CD4-positive, alpha-beta T cell treated with Interleukin-4 for 4 hours (primary cell): Measurements from ENCODE around the gene CRMP1.
"Not testable (repeated sequence)": the region's sequence is repeated elsewhere in the genome, so short reads cannot be mapped to it uniquely, and the experiment has no call there.

Experiments used
- DNase-seq: peaks from one replicate; pipeline ENCODE4 v3.0.0-alpha.2; 2020

Gene CRMP1

DNA sequence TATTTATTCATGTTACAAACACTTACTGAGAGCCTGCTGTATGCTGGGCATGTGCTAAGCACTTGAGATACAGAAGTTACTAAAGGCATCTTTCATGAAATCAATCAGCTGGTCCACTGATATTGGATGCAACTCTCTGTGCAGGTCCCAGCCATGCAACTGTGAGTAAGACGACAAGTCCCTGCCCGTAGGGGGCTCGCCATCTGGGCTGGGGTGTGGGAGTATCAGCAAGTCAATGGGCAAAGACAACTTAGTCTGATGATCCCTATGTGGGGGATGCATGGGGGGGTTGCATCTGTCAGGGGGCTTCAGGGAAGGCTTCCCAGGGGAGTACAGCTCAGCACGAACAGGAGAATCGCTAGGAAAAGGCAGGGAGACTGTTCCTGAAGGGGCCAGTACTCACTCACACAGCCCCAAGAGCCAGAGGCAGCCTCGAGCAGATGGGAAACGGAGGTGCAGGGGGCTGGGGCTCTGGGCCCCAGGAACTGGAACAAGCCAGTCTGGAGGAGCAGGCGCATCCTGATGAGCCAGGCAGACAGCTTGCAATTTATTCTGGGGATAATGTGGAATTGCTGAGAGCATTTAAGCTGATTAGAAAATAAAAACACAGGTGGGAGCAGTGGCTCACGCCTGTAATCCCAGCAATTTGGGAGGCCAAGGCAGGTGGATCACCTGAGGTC is 40.2 kb downstream of the CRMP1 start:
- no peak for DNase-seq

DNA sequence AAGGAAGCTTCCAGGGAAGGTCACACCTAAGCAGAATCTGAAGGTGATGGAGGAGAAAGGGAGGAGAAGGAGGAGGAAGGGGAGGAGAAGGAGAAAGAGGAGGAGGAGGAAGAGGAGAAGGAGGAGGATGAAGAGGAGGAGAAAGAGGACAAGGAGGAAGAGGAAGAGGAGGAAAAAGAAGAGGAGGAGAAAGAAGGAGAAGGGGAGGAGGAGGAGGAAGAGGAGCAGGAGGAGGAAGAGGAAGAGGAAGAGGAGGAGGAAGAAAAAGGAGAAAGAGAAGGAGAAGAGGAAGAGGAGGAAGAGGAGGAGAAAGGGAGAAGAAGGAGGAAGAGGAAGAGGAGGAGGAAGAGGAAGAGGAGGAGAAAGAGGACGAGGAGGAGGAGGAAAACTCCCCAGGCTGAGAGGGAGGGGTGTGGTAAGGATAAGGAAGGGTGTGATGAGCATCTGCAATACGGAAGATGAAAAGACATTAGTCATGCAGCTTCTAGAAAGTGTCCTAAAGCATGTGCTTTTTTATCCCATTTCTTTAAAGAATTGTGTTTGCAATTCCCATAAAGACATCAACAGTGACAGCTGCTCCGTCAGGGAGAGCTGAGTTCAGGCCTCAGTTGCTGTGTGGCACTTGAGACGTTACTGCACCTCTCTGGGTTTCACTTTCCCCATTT is 41.1 kb downstream of the CRMP1 start:
- no peak for DNase-seq

DNA sequence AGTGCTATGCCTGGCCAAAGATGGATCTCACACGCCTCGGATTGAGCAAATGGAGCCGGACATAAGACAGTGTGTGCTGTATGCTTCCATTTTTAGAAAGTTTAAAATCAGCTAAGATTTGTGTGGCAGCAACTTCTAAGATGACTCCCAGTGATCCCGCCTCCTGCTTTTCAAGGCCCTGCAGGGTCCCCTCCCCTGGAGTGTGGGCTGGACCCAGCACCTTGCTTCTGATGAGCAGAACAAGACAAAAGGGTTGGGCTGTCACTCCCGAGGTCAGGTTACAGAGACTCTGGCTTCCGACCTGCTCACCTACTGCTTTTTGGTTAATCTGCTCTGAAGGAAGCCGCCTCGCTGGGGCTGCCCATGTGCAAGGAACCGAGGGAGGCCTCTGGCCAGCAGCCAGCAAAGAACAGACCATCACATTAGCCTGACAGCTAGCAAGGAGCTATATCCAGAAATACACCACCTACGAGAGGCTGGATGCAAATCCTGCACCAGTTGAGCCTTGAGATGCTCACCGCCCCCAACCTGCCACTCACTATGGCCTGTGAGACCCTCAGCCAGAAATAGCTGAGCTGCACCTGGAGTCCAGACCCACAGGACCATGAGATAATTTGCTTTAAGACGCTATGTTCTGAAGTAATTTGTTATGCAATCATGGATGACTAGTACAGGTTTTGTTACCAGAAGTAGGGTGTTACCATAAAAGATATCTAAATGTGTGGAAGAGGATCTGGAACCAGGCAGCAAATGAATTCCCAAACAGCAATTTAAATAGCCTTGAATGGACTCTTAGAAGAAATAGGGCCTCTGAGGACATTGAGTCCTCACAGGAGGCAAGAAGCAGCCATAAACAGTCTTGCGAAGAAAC is 47.6 kb downstream of the CRMP1 start:
- no peak for DNase-seq

DNA sequence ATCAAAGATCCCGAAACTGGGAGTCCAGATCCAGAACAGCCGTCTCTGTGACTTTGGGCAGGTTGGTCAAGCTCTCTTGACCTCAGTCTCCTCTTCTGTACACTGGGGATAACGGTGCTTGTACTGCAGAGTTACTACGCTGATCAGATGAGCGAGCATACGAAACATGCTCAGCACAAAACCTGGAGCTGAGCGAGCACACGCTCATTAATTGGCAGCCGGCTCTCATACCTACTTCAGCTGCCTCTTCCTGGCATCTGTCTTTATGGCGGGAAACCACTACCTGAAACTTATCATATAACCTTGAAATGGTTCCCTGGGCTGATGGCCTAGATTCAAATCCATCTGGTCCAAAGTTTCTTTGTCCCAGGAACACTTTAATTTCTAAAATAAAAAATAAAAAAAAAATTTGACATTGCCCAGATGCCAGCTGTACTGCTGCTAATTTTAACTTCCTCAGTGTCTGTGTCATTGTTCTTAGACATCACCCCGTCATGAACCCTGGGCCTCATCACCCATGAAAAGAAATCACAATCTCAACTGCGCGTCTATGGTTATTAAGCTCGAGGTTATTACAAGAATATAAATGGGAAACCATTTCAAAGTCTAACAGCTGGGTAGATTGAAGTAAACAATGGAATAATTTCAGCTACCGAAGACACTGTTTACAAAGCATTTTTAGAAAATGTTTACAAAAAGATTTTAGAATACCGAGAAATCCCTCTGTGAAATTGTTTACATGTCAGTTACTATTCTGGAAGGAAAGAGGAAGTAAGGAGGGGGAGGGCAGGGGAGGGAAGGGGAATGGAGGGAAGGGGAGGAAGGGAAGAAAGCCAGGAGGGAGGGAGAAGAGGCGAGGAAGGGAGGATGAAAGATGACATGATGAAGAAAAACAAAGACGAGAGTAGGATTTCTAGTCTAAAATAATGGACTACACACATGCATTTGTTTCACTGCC is 49.0 kb downstream of the CRMP1 start:
- no peak for DNase-seq

DNA sequence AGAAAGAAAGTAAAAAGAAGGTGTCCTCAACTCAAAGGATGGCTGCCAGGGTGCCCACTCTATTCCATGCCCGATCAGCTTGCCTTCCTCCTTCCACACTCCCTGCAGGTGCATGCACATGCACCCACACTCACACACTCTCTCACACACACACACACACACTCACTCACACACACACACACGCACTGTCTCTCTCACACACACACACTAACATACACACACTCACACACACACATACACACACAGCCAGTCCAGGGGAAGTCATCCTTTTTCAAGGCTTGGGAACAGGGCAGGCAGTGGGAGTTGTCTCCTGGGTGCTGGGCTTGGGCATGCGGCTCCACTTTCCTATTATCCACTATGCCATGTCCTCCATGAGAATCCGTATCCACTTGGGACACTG is 50.4 kb downstream of the CRMP1 start:
- no peak for DNase-seq

DNA sequence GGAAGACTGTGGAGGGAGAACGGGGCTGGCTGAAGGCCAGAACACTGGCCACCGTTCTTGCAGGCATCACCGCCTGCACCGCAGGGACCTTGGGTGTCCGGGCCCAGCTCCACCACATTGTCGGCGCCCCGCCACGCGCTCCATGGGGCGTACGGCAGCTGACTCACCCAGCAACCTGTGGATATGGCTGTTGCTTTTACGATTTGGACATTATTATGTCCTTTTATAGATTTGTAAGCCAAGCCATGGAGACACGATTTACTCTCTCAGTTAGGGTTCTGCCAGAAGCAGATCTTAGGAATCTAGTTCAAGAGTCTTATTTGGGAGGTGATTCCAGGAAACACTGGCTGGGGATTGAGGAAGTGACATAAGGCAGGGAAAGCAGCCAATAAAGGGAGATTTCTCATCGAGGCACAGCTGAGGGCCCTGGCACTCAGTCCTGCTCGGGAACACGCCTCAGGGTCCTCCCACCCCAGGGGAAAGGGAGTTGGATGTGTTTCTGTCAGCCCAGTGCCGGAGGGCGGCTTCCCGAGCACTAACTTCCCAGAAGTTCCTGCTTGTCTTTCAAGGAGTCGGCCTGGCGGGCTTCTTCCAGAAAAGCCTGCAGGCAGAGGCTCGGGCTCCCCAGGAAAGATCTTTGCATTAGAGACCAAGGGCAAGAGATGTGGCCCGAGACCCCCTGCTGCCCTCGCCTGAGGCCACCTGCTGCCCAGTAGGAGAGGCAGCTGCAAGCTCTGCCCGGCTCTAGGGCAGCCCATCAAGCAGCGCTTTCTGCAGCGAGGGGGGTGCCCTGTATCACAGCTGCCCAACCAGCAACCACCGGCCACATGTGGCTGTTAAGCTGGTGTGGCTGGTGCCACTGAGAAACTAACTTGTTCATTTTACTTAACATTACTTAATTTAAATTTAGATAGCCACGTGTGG is 52.9 kb downstream of the CRMP1 start:
- DNase-seq = no peak

DNA sequence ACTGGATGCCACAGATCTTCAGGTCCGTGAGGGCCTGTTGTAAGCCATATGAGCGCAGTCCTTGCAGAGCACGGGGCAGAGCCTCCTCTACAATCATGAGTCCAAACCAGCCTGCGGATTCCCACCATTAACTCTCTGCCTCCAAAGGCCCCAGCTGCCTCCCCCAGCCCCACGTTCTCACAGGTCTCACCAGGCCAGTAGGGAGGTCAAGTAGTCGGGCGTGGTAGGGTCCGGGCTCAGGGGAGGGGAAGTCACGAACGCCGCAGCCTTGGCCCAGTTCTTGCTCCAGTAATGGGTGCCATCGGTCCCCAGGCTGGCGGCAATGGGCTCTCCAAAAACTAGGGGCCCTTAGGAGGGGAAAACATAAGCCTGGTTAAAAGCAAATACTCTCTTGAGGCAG is 53.6 kb downstream of the CRMP1 start:
- DNase-seq = no peak

DNA sequence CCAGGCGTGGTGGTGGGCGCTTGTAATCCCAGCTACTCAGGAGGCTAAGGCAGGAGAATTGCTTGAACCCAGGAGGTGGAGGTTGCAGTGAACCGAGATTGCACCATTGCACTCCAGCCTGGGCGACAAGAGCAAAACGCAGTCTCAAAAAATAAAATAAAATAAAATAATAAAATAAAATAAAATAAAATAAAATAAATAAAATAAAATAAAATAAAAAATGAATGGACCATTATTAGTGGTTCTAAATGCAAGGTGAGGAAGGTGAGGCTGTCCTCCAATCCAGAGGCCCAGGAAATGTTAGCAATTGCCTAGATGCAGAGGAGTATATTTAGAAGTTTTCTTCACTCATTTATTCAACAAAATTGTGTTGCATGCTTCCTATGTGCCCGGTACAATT is 55.4 kb downstream of the CRMP1 start:
- DNase-seq = not testable (repeated sequence)

DNA sequence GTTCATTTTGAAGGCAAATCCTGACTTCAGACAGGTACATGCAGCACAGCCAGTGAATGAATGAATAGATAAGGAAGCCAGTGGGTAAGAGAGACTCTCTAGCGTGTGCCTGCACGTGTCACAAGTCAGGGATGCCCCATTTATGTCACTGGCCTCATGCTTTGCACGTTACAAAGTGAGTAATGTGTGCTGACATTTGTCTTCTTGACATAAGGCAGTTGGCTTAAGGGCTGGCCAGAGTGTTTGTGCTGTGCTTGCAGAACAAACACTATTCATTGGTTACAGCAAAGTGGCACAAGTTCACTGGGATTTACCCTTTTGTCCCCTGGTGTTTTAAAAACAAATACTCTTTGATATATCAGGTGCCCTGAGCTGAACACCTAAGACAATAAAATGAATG is 55.9 kb downstream of the CRMP1 start:
- DNase-seq = no peak

DNA sequence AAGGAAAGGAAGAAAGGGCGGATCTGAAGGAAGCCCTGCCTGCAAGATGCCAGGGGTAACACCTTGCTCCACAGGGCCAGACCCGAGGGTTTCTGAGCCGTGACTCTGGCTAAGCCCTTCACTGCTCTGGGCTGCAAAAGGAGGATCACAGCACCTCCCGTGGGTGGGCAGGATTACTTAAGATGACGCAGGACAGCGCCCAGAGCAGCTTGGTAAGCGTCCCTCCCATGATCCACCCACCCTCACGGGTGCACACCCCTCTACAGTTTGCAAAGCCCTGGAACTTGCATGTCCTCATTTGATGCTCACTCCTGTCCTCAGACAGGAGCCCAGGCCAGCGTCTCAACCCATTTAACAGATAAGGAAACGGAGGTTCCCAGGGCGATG is 64.9 kb downstream of the CRMP1 start:
- DNase-seq = no peak

DNA sequence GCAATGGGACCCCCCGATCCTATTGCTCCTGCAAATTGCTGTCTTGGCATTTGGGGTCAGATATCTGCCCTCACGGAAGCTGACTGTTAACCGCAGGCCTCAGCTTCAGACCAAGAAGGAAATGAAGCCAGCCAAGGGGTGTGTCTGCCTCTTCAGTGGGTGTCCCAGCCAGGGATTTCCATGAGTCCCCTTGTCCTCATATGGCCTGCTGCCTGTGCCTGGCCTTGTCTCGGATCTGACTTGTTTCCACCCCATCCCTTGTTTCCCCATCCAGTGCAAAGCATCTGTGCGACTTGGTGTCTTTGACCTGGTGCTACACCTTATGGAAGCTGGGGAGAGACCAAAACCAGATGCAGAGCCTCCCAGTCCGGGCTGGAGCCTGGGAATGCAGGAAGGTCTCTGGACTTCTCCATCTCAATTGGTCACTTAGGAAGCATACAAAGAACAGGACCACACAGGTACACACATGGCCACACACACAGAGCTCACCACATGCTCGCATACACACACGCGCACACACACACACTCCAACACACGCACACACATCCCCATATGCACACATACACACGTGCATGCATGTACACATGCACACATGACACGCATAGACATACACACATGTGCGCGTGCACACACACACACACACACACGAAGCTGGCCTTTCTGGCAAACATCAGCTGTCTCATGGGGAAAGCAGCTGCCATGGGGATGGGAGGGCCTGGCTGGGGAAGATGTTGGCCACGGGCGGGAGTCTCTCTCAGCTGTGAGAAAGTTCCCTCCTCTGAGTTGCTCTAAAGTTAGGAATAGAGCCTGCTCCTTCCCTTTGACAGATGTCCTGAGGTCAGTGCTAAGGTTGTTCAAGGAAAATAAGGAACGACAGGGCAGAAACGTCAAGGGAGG is 65.5 kb downstream of the CRMP1 start:
- no peak for DNase-seq

DNA sequence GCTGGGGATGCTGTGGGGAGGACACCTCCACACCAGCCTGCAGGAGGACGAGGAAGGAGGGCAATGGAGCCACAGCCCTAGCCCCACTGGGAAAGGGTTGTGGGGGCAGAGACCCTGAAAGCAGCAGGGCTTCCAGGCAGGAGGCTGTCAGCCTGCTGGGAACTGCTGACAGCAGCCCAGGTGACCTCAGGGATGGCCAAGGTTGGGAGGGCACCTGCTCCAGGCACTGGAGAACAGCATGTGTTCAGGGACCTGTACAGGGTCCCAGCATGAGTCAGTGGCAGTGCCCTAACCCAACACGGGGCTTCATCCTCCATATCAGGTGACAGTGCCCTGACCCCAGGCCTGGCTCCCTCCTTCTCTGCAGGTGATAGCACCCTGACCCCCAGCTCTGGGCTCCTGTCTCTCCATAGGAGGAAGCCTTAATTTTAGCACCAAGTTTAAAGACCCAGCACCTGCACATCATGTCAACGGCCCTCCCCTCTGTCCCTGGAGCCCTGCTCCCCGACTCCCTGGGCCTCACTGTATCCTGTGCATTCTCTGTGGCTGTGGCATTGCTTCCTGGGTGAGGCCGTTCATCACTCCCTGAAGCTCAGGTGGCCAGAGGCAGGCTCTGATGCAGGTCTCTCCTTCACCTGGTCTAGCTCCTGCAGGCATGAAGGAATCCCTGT is 66.3 kb downstream of the CRMP1 start:
- no peak for DNase-seq

DNA sequence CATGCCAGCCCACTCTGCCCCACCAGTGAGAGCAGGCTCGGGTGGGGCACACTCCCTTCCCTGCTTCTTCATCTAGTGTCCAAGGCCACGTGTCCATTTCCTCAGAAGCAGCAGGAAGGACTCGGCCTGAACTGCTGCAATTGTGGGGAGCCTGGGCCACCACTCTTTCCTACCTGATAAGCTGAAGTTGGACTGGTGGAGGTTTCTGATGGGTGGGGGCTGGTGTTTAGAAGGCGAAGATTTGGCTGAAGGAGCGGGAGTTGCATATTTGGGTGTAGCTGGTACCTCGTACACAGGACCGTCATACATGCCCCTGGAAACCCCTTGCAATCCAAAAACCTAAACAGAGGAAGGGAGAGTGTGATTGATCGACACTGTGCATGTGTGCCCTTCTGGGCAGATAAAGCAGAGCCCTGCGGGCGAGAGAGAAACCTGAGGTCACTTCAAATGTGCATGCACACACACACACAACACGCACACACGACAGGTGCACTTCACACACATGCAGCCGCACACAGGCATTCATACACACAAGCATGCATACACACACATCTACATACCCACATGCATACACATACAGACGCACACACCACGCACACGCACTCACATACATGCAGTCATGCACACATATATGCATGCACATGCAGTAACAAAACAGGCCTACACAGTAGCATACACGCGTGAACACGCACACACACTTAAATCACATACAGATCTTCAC is 67.4 kb downstream of the CRMP1 start:
- DNase-seq = no peak

DNA sequence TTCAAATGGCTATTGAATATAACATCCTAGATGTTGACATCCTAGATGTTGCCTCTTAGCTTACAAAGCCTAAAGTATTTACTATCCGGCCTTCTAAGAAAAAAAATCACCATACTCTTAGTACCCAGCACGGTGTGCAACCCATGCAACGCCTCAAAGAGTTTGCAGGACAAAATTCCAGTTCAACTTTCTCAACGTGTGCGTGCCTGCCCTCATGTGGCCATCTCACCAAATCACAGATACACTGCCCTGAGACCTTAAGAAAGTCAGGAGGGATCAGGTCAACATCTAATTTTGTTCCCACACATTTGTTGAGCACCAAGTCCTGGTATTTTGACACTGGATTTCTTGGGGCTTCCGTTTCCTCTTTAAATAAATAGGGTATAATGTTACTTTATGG is 68.3 kb downstream of the CRMP1 start:
- no peak for DNase-seq

DNA sequence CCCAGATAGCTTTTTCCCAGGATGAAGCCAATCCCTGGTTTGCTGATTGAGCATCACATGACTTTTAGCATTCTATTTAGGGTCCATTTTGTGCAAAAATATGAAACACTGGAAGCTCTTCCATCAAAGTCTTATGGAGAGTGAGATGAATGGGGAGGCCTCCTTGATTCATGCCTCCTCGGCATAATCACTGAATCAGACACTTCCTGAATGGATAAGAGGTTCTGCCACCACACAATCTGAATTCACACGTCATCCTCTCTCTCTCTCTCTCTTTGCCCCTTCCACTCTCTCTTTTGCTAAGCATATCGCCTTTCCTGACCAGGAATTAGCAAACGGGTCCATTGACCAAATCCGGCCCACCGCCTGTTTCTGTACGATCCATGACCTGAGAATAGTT is 68.7 kb downstream of the CRMP1 start:
- DNase-seq = no peak

DNA sequence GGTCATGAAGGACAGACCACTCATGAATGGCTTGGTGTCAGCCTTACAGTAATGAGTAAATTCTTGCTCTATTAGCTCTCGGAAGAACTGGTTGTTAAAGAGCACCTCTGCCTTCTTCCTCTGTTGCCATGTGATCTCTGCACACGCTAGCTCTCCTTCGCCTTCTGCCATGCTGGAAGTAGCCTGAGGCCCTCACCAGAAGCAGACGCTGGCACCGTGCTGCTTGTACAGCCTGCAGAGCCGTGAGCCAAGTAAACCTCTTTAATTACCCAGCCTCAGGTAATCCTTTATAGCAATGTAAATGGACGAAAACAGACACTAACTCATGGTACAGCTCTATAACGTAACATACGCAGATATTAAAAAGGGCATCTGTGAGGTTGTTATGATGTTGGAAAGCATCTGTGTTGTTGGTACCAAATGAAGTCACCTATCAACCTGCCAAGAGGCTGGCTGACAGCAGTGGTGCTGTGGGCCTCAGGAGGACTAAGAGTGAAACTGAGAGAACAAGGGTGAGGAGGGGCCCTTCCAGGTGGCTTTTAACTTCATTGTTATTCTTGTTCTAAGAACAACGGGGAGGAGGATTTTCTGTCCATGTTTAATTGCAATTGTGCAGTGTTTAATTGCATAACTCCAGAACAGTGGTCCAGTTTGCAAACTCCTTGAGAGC is 69.2 kb downstream of the CRMP1 start:
- no peak for DNase-seq

DNA sequence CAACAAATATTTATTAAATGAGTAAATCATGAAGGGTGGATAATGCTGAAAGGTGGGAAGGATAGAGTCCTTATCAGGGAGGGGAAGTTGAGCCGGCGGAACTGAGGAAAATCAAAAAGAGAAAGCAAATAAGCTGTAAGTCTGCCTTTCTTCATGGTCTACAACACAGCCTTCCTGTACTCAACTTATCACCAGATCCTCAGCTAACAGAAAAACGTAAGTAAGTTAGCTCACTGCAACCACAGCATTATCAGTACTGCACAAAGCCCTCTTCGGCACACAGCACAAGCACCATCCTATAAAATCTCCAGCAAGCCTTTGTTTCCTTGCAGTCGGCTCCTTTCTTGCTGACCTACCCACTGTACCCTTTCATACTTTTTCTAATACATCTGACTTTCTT is 70.3 kb downstream of the CRMP1 start:
- DNase-seq = no peak

DNA sequence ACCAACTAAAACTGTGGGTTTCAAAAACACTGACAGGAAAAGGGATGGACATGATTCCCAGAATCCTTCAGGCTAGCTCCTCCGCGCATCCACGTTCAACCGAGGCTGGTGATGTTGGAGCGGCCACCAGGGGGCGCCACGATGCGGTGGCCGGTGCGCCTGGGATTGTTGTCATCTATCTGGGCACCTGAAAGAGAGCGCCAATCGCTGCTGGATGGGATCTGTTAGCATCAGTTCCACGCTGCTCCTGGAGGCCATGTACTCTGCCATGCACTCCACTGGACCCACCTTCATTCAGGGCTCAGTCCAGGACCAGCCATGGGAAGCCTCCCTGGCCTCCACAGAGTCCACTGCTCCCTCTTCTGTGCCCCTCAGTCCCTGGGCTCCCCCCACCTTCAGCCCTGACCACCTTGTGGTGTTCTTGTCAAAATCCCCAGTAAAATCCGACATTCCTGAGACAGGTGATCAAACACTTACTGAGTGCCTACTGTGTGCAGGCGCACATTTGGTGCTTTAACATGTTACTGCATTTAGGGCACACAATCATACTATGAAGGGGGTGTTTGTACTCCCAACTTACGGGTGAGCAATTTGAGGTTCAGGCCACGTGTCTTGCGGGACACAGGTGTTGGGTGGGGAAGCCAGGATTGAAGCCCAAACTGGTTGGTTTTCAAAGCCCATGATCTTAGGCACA is 71.1 kb downstream of the CRMP1 start:
- no peak for DNase-seq
